HG03280 (cell line): ENCODE measurements around the gene CUTA.
A peak's percentile ranks its signal among the peaks of the same experiment; 100 is the strongest.

Source experiments
- ATAC-seq: cut with Tn5 transposase; IDR thresholded peaks from one replicate; pipeline ENCODE4 v1.9.1; 2021; ENCODE audit warnings: mild to moderate bottlenecking, moderate library complexity; ENCODE audit not compliant: unreplicated experiment

Gene CUTA

DNA sequence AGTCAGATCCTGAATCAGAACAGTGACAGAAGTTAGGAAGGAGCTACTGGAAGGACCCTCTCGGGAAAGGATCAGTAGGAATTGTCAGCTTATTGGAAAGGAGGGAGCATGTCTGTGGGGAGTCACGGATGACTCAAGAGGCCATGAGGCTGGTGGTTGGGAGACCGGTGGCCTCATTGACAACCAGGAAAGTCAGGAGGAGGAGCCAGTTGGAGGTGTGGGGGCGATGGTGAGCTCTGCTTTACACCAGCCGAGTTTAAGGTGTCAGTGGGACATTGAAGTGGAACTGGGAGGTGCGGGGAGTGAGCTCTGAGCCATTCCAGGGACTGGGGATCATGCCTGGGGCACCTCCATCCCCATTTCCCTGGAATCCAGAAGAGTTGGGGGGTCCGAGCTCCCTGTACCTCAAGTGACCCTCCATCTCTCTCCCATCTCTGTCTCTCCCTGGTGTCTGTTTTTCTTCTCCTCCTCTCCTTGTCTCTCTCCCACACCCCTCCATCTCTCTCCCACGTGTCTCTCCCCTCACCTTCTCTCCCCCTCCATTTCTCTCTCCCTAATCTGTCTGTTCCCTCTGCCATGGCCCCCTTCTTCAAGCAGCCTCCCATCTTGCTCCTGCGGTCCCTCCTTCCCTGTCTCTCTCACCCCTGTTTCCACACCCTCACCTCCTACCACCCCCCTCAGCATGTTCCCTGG lies 22.2 kb upstream of the CUTA start:
- ATAC-seq, result no peak

DNA sequence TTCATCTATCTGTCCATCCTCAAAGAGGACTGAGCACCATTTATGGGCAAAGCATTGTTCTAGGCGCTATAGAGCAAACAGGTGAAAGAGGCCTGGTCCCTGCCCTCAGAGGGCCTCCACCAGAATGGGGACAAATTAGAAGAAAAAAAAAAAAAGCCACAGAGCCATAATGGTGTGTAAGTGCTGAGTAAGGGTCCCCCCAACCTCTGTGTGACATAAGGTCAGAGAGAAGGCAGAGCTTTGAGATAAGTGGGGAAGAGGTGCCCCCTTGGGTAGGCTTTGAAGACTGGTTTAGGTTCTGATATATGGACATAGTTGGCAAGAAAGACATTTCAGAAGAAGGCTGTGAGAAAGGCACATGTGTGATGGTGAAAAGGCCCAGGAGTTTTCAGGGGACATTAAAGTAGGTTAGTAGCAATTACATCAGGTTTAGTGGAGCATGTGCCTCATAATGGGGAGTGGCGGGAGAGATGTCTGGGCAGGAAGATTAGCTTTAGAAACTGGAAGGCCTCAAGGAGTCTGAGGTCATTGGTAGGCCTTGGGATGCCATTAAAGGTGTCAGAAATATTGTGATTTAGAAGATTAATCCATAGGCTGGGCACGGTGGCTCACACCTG lies 21.2 kb upstream of the CUTA start:
- ATAC-seq, result no peak

DNA sequence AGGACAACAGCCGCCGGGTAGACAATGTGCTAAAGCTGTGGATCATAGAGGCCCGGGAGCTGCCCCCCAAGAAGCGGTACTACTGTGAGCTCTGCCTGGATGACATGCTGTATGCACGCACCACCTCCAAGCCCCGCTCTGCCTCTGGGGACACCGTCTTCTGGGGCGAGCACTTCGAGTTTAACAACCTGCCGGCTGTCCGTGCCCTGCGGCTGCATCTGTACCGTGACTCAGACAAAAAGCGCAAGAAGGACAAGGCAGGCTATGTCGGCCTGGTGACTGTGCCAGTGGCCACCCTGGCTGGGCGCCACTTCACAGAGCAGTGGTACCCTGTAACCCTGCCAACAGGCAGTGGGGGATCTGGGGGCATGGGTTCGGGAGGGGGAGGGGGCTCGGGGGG lies 19.8 kb upstream of the CUTA start:
- ATAC-seq, result no peak

DNA sequence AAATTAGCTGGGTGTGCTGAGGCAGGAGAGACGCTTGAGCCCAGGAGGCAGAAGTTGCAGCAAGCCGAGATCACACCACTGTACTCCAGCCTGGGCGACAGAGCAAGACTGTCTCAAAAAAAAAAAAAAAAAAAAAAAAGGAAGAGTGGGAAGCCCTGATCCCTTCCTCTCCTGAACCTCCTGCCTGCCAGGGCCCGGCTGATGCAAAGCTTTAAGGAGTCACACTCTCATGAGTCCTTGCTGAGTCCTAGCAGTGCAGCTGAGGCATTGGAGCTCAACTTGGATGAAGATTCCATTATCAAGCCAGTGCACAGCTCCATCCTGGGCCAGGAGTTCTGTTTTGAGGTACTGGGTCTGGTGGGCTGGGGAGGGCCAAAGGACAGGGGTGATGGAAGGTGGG lies 17.1 kb upstream of the CUTA start:
- no peak for ATAC-seq

DNA sequence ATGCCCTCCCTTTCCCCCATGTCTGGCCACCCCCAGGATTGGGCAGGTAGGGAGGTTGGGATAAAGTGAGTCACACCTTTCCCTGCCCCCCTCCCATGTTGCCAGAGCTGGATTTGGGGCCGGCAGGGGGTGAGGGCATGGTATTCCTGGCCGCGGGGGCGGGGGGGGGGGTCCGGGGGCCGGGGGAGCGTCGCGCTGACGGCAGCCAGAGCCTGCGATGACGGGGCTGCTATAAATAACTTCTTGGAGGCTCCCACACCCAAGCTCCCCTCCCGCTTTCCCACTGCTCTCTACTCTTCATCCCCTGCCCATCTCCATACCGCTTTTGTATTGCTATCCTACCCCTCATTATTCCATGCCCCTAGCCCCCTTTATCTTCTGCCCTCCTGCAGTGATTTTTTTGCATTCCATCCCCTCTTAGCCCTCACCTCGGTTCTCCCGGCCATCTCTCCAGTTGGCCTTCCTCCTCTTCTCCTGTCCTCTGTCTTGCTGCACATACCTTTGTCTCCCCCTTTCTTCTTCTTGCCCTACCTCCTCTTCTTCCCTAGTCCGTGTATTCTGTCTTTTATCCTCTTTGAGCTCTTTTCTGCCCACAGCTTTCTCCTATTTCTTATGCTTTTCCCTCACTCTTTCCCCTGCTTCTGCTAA lies 15.8 kb upstream of the CUTA start:
- no peak for ATAC-seq

DNA sequence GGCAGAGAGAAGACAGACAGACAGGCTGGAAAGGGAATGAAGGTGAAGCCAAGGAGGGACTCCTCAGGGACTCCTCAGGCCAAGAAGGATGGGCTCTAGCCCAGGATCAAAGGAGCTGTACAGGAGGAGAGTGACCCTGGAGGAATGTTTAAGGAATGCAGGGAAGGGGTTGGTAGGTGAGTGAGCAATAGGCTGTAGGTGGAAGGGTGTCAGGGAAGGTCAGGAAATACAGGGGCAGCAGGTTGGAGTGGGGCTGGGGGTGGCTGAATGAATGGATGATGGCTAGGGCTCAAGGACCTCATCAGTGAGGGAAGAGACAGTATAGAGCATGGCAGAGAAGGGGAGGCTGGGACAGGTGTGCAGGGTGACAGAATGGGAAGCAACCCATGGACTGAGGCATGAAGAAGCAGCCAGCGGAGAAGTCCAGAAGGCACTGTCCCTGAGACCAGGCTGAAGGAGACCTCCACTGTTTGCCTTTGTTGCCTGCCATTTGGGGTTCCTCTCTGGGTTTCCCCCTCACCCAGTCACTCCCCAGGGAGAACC lies 15.2 kb upstream of the CUTA start:
- ATAC-seq, result no peak

DNA sequence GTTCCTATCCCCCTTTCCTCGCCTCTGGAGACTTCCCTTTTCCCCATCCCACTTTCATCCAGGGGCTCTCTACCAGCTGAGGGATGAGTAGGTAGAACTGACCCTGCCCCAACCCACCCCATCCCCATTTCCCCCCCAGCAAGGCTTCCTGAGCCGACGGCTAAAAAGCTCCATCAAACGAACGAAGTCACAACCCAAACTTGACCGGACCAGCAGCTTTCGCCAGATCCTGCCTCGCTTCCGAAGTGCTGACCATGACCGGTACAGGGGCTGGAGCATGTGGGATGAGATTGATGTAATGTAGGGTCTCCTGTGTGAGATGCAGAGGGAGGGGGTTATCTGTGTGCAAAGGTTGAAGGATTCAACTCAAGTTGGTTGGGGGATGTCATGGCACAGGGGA lies 14.6 kb upstream of the CUTA start:
- ATAC-seq, result no peak

DNA sequence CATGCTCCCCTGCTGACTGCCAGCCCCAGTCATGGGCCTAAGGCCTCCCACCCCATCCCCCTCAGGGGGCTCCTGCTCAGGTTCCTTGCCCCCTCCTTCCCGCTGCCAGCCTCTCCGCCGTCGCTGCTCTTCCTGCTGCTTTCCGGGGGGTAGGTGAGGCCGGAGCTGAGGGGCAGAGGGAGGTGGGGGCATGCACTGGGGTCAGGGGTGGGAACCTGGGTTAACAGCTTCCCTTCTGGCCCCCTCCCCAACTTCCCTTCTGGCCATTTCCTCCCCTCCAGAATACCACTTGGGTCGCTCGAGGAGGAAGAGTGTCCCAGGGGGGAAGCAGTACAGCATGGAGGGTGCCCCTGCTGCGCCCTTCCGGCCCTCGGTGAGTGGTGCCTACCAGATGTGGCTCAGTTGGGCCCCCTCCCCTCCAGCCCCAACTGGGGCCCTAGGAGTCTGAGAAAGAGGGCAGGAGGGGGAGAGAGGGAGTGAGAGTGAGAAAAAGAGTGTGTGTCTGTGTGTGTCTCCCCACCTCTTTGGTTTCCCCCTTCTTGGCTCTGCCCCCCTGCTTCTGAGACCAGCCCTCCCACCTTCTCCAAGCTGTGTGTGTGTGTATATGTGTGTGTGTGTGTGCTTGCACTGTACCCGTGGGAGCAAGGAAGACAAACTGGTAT lies 14.1 kb upstream of the CUTA start:
- no peak for ATAC-seq

DNA sequence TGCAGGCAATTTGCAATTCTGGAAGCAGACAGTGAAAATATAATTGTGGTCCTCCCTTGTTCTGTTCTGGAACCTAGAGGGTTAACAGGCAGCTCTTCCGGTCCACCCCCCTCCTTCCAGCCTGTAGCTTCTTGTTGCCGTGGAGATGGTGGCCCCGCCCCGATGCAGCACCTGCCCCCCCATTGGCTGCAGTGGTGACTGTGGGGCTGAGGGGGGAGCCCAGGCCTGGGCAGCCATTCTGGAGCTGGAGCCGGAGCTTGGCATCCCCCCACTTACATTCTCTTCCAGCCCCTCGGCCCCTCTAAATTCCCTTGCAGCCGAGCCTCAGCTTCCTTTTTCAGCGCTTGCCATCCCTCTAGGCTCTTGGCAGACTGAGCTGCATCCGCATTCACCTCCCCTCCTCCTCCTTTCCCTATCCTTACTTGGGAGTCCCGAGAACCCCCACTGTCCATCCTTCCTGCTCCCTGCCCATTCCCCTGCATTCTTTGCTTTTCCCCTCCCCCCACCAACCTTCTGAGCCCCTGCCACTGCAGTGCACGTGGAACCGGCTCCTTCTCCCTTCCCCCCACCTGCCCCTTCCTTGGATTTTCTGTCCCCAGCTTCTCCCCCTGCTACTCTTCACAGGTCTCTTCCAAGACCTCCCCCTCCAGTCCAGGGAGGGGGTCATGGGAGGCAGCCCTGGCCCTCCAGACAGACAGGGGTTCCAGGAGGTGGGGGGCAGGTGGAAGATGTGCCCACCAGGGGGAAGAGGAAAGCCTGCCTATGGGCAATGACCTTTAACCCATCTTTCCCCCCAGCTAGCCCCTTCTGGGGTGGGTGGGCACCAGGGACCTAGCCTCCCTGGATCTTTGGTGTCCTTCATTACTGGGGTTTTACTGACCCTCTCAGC lies 13.3 kb upstream of the CUTA start:
- ATAC-seq, result no peak

DNA sequence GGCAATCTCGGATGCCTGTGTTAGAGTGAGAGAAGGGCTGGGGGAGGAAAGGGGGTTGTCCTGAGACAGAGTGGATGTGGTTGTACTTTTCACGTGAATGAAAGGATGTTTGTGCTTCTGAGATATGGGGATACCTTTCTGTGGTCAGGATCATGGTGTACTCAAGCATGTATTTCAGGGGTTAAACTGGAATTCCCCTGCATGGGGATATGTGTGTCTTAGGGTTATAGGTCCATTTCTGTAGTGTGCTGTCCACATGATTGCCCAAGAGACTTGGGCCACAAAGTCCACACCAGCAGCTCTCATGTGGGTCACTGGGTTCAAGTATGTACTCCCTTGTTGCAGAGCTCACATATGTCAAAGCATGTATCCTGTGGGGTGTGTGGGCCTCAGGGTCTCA lies 12.4 kb upstream of the CUTA start:
- no peak for ATAC-seq

DNA sequence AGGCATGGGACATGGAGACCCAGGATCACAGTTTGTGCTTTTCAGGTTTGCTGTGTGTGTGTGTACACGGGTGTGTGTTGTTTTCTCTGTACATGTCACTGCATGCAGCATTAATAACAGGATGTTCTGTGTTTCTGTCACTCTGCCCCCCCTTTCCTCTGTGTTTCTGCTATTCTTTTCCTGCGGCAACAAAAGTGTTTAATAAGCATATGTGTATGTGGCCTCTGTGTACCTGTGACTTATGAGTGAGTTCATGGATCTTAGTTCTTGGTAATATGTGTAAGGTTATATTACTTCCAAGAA lies 11.8 kb upstream of the CUTA start:
- ATAC-seq, result no peak

DNA sequence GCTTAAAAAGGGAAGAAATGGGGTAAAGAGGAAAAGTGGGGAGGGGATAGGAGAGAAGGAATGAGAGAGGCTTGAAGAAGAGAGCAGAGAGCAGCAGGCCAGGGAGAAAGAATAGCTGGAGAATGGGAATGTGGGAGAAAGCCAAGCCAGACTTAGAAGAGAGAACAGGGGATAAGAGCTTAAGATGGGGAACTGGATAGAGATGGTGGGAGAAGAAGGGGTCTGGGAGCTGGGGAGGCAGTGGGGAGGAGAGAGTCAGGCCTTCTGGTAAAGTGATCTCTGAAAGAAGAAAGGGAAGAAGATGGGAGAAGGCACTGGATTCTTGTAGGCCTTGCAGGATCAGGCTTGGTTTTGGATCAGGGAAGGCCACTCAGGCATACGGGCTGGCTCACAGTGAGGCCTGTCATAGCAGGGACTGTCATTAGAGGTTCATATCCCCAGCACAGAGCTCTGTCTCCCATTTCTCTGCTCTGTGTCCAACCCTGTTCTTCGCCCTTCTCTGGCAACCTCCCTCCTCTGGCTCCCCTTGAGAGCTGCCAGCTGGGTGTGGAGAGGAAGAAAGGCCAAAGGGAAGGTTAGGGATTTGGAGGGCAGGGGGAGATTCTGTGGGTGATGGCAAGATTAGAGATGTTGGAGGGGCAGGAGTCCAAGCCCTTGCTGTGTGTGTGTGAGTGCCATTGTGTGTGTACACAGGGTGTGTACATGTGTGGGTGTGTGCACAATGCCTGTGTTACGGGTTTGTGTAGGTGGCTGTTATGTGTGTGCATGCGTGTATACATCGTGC lies 11.3 kb upstream of the CUTA start:
- no peak for ATAC-seq

DNA sequence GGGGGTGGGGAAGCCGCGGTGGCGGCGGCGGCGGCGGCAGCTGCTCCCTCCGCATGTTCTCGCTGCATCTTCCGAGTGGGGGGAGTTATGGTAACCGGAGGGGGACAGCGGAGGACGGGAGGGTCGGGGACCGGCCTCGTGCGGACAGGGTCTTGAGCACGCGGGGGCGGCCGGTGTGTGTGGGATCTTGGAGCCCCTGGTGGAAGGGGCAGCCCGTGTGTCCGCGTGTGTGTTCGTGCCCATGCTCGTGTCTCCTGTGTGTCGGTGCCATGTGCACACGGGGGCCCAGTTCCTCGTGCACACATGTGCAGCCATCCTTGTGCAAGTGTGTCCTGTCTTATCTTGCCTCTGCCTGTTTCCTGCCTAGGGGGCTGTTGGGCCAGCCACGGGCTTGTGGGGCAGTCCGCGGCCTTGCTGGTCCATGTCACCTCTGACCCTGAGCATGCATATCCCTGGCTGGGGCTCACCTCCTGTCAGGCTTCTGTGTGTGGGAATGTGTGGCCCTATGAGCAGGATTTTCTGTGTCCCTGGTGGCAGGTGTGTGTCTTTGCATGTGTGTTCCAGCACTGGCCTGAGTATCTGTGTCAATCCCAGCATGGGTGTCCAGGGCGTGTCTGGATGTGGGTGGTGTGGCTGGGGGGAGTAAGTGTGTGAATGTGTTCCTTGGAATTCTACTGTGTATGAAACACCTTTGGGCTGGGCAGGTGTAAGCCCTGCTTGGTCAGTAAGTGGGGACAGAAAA lies 10.5 kb upstream of the CUTA start:
- no peak for ATAC-seq

DNA sequence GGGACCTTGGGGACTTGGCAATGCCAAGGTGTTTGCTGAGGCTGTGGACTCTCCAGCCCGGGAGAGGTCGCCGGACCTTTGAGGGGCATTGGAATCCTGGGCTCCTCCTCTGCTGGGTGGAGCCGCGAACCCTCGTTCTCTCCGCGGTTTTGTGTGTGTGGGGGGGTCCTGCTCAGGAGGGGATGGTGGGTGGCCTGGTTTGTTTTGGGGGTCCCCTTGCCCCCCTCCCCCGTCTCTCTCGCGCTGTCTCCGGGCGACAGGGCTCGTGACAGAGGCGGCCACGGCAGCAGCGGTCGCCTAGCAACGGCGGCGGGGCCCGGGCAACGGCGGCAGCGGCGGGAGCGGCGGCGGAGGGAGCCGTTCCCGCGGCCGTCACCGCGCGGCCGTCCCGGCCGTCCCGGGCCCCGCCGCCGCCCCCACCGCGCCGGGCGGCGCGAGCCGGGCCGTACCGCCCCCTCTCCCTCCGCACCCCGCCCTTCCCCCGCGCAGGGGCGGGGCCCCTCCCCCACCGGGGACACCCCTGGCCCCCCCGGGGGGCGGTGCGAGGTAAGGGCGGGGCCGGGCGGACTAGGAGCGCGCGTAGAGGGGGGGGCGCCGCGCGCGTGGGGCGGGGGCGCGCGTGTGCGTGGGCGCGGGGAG lies 9.8 kb upstream of the CUTA start:
- ATAC-seq, result no peak

DNA sequence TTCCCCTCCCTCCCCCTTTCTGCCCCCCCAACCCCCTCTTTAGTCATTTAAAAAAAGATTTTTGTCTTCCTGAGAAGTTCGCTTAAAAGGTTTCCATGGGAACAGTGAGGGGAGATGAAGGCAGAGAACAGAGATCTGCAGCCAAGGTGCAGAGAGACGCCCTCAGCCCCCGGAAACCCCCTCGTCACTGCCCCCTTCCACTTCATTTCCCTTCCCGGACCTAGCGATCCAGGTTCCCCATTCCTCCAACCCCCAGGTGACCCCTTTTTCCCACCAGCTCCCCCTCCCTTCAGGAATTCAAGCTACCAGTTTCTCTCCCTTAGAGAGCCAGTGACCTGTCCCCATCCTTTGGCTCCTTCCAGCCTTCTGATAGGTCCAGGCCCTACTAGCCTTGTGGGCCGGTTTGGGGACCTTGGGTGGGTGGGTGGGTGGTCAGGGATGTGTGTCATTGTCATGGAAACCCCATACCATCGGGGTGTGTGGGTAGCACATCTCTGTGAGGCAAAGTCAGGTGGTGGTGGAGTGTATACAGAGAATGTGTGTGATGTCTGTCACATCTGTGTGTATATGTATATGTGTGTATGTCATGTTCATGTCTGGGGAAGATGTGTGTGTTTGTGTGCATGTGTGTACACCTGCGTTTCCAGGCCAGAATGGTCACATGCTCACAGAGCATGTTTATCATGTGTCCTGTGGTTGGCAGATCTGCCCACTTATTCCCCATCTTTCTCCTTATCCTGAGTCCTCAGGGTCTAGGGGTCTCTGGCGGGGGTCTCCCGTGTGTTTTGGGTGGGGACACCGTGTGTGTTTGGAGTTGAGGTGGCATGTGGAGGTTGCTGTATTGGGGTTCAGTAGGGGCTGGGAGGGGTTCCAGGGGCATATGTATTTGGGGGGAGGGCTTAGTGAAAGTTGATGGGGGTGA lies 8.9 kb upstream of the CUTA start:
- no peak for ATAC-seq

DNA sequence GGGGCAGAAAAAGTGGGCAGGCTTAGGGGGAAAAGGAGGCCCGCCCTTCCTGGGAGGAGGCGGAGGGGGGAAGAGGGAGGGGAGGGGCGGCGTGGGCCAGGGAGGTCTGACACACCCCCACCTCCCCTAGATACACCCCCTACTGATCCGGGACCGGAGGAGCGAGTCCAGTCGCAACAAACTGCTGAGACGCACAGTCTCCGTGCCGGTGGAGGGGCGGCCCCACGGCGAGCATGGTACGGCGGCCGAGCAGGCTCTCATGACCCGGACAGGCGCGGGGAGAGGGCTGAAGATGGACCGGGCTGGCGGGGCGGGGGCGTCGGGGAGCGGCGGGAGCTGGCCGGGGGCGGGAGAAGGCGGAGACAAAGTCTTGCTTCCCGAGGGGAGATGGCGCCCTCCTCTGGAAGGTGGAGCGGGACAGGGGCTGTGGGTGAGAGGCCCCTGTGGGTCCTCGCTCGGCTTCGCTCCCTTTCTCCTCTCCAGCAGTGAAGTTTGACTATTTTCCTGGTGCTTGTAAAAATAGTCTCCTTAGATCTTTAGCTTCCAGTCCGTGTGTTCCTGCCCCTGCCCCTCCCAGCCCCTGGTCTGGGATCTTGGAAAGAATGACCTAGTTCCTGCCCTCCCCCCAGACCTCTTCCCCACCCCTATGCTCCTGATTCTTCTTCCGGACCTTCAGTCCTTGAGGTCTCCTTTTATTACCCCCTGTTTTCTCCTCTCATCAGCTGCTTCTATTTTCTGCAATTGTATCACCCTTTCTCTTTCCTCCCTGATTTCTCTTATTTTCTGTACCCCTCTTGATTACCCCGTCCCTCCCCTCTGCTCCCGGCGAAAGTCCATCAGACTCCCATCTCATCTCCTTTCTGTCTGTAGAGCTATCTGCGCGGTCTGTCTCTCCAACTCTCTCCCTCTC lies 8.0 kb upstream of the CUTA start:
- peak; percentile 49 for ATAC-seq
